Stimulated activated CD4-positive, alpha-beta T cell treated with anti-CD3 and anti-CD28 coated beads, Interleukin-1b, Interleukin-23, amount 100 ng/mL, for 1 hour (primary cell): ENCODE measurements around the gene POU2F3.

ENCODE experiments used
- DNase-seq, 2 donors: peaks; one replicate each; pipeline ENCODE4 v3.0.0-alpha.2; 2020; ENCODE audit warnings: low read depth in 2 of 2

Gene POU2F3

DNA sequence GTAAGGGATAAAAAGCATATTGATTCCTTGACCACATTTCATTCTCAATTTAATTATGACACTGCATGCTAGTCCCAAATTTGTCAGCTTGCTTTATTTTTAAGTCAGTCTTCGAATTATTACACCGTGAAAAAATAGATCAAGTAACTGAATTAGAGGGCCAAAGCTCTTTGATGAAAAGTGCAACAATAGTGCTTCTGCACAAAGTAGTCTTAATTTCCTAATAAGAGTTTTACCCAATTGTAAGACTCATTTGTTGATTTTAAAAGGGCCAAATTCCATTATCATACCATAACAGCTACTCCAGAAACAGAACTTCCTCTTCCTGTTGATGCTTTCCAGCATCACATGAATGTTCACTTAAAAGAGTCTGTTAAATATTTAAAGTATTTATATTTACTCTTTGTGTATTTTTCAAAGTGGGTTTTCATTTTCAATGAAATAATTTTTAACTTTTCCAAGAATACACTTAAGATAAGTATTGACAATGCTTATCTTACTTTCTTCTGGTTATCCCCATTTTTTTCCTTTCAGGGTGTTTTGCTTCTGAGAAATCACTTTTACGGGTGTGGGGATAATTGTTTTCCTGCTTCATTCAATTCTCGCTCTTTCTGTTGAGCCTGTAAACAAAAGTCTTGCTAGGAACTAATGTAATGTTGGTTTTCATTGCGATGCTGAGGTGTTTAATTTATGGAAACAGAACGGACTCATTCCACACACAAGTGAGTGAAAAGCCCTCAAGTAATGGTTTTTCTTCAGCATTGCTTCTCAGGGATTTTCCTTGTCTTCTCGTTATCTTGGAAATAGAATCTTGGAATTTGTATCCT is 98.4 kb downstream of the POU2F3 start:
- no peak for DNase-seq

DNA sequence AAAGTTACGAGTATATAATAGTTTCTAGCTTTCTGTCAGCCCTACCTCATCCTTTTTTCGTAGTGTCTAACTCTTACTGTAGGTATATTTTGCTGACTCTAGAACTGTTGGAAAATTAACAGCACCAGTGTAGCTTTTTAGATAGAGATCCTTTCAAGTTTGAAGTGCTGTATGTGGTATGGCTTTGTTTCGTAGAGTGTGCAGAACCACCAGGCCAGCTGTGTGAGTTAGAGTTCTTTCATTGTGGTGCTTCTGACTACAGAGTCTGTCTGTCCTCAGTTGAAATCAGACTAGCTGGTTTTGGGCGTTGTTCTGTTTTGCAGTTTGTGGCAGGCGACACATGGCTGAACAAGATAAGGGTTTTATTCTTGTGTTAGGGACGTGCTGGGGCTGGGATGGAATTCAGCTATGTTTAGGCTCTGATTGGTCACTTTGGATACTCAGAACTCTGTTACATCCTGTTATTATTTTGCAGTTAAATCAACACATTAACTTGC is 99.5 kb downstream of the POU2F3 start:
- DNase-seq = no peak

DNA sequence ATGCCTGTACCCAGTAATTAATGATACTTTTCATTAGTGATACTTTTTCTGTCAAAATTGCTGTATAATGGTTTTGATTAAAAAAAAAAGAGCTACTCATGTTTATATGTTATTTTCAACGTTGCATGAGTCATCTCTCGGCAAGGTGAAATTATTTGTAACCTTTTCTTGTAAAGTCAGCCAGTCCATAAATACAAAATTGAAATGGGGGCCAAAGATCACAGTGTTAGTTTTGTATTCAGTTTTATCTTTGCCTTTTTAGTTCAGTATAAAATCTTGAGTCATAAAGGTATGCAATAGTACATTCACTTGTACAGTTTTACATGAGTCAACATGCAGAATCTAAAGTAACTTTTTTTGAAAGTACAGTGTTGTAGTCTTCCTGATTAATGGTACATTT is 100.6 kb downstream of the POU2F3 start:
- no peak for DNase-seq

DNA sequence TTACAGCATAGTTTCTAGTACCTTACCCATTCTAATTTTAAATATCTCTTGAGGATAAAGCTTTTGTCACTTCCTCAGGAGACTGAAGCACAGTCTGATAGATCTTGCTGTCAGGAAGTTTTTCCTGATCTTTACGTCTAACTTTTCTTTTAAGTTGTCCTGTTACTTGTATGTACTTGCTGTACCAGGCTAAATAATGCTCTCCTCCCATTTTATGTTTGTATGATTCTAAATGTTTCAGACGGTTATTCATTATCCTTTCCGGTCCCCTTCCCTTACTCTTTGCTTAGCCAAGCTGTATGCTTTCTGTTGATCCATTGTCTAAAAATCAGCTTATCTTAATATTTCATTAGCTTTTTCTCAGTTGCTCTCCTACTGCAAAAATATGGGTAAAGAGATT is 102.3 kb downstream of the POU2F3 start:
- DNase-seq = no peak

- no peak for DNase-seq
These were observed 102.7 kb downstream of the POU2F3 start for GRCh38 chr11:120342678-120343077.

GRCh38 chr11:120343429-120343828 is 103.5 kb downstream of the POU2F3 start:
- DNase-seq = no peak

GRCh38 chr11:120344302-120345004 is 104.5 kb downstream of the POU2F3 start:
- DNase-seq = no peak

GRCh38 chr11:120346233-120346632 is 106.3 kb downstream of the POU2F3 start:
- no peak for DNase-seq

- no peak for DNase-seq
These were observed 110.7 kb downstream of the POU2F3 start for GRCh38 chr11:120350637-120351036.

- no peak for DNase-seq
These were observed 112.5 kb downstream of the POU2F3 start for GRCh38 chr11:120352405-120352804.

GRCh38 chr11:120354068-120354467 is 114.1 kb downstream of the POU2F3 start:
- no peak for DNase-seq

- no peak for DNase-seq
These were observed 114.8 kb downstream of the POU2F3 start for GRCh38 chr11:120354779-120355178.

- DNase-seq = no peak
These were observed 117.7 kb downstream of the POU2F3 start for GRCh38 chr11:120357620-120358019.

DNA sequence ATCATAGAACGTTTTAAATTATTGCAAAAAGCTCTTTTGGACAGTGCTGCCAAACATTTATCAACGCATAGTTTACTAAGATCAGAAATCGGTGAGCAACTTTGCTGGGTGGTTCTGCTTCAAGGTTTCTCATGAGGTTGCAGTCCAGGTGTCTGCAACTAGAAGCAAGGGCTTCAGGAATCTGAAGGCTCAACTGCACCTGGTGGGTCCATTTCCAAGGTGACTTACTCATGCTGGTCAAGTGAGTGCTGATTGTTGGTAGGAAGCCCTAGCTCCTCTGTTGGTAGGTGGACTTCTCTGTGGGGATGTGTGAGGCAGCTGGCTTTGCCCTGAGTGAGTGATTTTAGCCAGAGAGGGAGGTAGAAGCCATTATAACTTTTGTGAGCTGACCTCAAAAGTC is 118.8 kb downstream of the POU2F3 start:
- no peak for DNase-seq

GRCh38 chr11:120363436-120363835 is 123.5 kb downstream of the POU2F3 start:
- DNase-seq = no peak

DNA sequence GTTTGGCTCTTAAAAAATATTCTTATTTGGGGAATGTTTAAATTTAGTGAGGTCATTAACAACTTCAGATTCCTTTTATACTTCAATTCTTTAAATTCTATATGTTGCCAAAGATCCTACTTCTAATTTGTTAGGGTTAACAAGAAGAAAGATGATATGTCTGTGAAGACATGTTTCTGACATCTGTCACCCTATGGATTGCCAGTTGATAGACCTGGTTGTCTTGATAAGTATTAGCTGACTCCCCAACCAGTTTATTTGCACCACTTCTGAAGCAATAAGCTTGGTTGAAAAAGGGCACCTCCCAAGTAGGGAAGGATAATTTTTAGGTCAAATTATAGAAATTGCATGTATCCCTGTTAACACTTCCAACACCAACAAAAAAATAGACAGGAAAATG is 125.6 kb downstream of the POU2F3 start:
- no peak for DNase-seq
